OCI-LY1 (cell line): Measurements from ENCODE around the gene BAG3.

Experiments used
- EZH2 ChIP-seq: fragments of 200-600 bp; sonication (generic), shearing (Covaris generic); IDR thresholded peaks from 2 replicates; pipeline ENCODE4 v1.8.0; 2017; ENCODE audit warnings: borderline replicate concordance, mixed run types, mild to moderate bottlenecking, antibody characterized with exemption, low read length, moderate library complexity, mixed read lengths
- TF ChIP-seq, protein P1 (sequence below): fragments of 200-600 bp; sonication (generic), shearing (Covaris generic); IDR thresholded peaks from 2 replicates; pipeline ENCODE4 v1.5.1; 2017; ENCODE audit warnings: mild to moderate bottlenecking, antibody characterized with exemption, low read length, moderate library complexity, mixed read lengths

DNA sequence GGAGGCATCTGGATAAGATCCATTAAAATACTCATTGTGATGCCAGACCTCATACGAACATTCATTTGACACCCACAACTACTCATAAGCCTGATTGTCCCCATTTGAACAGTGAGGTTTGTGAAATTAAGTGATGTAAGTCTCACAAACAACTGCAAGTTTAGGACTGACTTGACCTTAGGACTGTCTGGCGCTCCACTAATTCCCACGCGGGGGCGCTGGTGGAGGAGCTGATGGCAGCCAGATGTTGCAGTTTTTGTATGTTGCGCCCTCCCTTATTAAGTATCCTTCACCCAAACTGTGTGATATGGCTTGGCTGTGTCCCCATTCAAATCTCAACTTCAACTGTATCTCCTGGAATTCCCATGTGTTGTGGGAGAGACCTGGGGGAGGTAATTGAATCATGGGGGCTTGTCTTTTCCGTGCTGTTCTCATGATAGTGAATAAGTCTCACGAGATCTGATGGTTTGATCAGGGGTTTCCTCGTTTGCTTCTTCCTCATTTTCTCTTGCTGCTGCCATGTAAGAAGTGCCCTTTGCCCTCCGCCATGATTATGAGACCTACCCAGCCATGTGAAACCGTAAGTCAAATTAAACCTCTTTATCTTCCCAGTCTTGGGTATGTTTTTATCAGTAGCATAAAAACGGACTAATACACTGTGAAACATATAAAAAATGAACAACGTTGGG, 34.2 kb upstream of the BAG3 start:
- TF ChIP-seq, protein P1, sequence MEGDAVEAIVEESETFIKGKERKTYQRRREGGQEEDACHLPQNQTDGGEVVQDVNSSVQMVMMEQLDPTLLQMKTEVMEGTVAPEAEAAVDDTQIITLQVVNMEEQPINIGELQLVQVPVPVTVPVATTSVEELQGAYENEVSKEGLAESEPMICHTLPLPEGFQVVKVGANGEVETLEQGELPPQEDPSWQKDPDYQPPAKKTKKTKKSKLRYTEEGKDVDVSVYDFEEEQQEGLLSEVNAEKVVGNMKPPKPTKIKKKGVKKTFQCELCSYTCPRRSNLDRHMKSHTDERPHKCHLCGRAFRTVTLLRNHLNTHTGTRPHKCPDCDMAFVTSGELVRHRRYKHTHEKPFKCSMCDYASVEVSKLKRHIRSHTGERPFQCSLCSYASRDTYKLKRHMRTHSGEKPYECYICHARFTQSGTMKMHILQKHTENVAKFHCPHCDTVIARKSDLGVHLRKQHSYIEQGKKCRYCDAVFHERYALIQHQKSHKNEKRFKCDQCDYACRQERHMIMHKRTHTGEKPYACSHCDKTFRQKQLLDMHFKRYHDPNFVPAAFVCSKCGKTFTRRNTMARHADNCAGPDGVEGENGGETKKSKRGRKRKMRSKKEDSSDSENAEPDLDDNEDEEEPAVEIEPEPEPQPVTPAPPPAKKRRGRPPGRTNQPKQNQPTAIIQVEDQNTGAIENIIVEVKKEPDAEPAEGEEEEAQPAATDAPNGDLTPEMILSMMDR, result no peak
- no peak for TF ChIP-seq EZH2
